ENCODE data around the gene CACNA1I. TPM values are rescaled to one million over a fixed set of nuclear protein-coding genes. Genes with fewer than 3 reads are reported as not detected.

The CACNA1I gene
- total RNA-seq, 2 experiments from 2014 or later = 0.07 to 0.09 TPM

Other genes starting within 250 kb of the CACNA1I start
- gene SYNGR1, start 220.8 kb upstream of the CACNA1I start, total RNA-seq = 1 to 10 TPM; 2.4 to 3.8 TPM
- 10 to 100 TPM; 21.6 to 22.8 TPM for gene TAB1, start 171.0 kb upstream of the CACNA1I start, total RNA-seq
- gene MGAT3, start 113.7 kb upstream of the CACNA1I start, total RNA-seq = 1 to 10 TPM in 1 of 2 experiments, under 1 TPM in 1; 0.90 to 1.9 TPM
- gene MIEF1, start 68.5 kb upstream of the CACNA1I start, total RNA-seq = 10 to 100 TPM; 48.2 to 51.1 TPM
- 100 to 1,000 TPM; 518 to 536 TPM for gene ATF4, start 50.2 kb upstream of the CACNA1I start, total RNA-seq
- 10 to 100 TPM; 68.5 to 71.7 TPM for gene RPS19BP1, start 38.0 kb upstream of the CACNA1I start, total RNA-seq

Measured in activated CD8-positive, alpha-beta T cell treated with anti-CD3 and anti-CD28 coated beads for 36 hours (primary cell).